Sigmoid colon (tissue), 4 donors: ENCODE data around the gene ELFN1.

Experiments
- CTCF ChIP-seq, 4 experiments: fragments of 450-650 bp in 3 of 4; fragments of 200-600 bp in 1 of 4; IDR thresholded peaks; one replicate each; pipeline ENCODE4 v1.5.1; 2016 to 2019; ENCODE audit warnings: antibody characterized with exemption in 4 of 4, mild to moderate bottlenecking in 3 of 4, moderate library complexity in 2 of 4
- EP300 ChIP-seq, 4 donors: sonication (generic); formaldehyde crosslinking; IDR thresholded peaks; one replicate each; pipeline ENCODE4 v1.6.1; 2017; ENCODE audit warnings: antibody characterized with exemption in 4 of 4
- POLR2A ChIP-seq, 2 donors: fragments of 450-650 bp; IDR thresholded peaks; one replicate each; pipeline ENCODE4 v1.6.1; 2016; ENCODE audit warnings: antibody characterized with exemption in 2 of 2, mild to moderate bottlenecking in 2 of 2, moderate library complexity in 2 of 2

GRCh38 chr7:1720326-1720725 lies 50.2 kb downstream of the ELFN1 start:
- TF ChIP-seq CTCF (IDR thresholded peaks at IDR 0.05) (no peak), POLR2A (IDR thresholded peaks at IDR 0.05) (no peak), EP300 (IDR thresholded peaks at IDR 0.05) (no peak)
